HG03442 (cell line): ENCODE measurements around the gene NRG3.

Experiments used
- ATAC-seq: cut with Tn5 transposase; IDR thresholded peaks from one replicate; pipeline ENCODE4 v1.9.1; 2021; ENCODE audit warnings: mild to moderate bottlenecking, moderate library complexity; ENCODE audit not compliant: unreplicated experiment

The NRG3 gene

GRCh38 chr10:82084496-82084895, 209.5 kb downstream of the NRG3 start:
- ATAC-seq, result no peak

DNA sequence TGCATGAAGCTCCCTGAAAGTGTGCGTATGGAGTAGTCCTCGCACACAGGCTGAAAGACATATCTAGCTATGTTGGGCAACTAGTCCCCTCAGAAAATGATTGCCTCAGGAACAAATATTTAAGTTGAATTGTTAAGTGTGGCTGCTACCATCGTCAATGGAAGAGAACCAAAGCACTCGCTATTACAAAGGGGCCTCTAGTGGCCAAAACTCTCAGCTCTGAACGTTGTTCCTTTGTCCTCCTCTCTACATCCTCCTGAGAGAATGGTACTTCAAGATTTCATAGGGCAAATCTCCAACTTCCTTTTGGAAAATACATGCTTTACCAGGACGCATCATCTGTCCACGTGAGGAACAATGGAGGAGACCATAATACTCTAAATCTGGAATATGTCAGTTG, 209.9 kb downstream of the NRG3 start:
- no peak for ATAC-seq

GRCh38 chr10:82089327-82089726, 214.3 kb downstream of the NRG3 start:
- ATAC-seq, result no peak

GRCh38 chr10:82091413-82091812, 216.4 kb downstream of the NRG3 start:
- no peak for ATAC-seq

GRCh38 chr10:82092111-82092510, 217.1 kb downstream of the NRG3 start:
- no peak for ATAC-seq

DNA sequence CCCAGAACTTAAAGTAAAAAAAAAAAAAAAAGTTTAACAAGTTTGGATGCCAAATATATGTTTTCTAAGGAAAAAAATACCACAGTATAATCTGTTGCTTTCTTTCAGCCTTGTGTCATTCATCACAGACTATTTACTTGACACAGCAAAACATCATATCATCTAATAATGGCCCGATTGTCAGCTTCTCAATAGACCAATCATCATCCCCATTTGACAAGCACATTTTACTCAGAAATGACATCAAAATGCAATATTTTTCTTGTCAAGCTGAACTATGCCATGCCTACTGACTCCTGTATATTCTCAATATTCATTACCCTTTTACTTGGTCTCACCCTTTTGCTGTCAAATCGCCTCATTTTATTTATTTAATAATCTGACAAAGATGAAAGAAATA, 249.7 kb downstream of the NRG3 start:
- ATAC-seq, result no peak

DNA sequence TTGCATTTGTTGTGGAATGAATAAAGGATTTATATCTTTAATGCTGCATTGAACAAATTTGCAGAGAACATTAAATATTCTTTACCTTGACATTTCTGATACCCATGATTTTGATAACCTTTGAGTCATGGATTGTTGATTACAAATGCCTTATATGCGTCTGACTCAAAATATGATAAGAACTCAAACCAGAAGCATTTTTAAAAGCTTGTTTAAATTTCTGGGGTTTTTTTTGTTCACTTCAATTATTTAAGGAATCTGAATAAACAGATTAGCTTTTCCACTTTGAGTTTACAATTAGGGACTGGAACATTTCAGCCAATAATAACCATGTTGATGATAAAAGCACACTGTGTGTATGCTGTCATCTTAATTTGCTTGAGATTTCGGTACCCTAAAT, 253.5 kb downstream of the NRG3 start:
- ATAC-seq, result no peak

- no peak for ATAC-seq
Observed at GRCh38 chr10:82136103-82136502, 261.1 kb downstream of the NRG3 start.

GRCh38 chr10:82144153-82144552, 269.2 kb downstream of the NRG3 start:
- no peak for ATAC-seq

DNA sequence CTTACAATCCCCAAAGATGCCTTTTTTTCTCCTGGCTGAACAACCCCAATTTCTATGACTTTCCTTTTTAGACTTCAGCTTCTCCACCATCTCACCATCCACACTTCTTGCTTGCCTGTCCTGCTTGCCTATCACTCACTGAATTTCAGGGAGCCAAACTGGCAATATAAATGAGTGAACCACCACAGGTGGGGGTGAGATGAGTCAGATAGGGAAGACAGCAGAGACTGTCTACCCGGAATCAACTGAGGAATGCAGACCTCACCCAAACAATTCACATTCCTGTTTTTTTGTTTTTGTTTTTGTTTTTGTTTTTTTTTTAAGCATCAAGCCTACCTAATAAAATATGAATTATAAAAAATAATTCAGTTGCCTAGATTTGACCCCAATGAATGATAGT, 273.8 kb downstream of the NRG3 start:
- no peak for ATAC-seq

DNA sequence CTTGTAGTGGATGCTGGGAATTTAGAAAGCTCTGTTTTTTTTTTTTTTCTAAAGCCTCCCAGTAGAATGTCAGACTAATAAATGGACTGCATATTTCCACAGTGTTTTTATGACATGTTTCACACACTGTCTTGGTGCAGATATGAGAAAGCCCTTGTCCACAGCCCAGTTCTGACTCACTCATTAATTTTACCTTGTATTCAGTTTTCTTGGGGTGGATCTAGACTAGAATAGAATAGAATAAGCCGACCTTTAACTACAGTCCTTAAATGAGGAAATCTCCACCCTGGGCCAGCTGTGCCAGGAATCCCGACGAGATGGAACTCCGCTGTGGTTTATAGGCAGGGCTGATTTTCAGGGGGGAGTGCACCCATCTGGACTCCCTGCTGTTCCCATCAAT, 274.7 kb downstream of the NRG3 start:
- ATAC-seq, result no peak

DNA sequence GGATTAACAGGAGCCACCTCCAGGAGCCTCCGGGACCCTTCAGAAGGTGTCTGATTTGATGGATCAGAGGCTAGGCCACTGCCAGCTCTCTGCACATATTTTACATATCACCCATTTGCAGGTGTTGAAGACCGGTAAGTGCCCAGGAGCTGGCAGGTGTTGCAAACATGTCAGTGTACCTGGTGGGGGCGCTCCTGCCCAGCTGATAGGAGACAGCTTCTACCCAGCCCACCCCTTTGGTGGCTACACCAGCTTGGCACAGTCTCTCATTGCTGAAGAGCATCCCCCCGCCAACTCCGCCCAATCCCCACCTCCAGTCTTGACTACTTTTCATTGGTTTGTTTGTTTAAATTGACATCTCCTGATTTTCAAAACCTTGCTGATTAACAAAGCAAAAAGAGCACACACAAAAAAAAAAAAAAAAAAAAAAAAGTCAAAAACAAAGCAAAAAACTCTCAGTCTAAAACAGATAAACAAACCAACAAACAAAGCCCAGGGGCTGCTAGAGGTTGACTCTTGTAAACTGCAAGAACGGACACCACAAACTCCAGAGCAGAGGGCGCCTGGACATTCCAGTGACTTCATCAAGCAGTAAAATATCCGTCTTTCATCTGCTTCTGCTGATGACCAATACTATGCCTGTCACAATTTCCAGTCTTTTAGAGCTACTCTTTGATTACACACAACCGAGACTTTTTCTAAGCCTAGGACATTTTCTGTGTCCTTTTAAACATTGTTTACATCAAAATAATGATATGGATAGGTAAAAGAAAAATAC, 275.3 kb downstream of the NRG3 start:
- ATAC-seq, result no peak

GRCh38 chr10:82160307-82160706, 285.3 kb downstream of the NRG3 start:
- ATAC-seq, result no peak

- no peak for ATAC-seq
Observed at GRCh38 chr10:82161264-82161663, 286.3 kb downstream of the NRG3 start.

GRCh38 chr10:82162549-82163195, 287.7 kb downstream of the NRG3 start:
- ATAC-seq, result no peak

DNA sequence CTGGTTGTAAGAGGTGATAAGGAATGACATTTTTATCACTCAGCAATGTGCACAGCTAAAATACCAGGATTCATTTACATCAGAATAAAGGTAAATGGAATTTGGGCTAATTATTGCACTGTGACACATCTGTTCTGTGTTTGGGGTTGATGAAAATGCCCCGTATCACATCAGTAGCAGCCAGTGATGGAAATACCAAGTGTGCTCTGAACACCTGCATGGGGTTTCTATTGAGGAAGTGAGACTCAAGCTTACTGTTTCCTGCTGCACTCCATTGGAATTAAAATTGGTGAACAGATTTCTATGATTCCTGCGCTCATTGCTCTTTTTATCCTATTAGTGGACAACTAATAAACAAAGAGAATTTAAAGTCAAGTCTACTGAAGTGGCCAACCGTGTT, 296.9 kb downstream of the NRG3 start:
- ATAC-seq, result no peak

DNA sequence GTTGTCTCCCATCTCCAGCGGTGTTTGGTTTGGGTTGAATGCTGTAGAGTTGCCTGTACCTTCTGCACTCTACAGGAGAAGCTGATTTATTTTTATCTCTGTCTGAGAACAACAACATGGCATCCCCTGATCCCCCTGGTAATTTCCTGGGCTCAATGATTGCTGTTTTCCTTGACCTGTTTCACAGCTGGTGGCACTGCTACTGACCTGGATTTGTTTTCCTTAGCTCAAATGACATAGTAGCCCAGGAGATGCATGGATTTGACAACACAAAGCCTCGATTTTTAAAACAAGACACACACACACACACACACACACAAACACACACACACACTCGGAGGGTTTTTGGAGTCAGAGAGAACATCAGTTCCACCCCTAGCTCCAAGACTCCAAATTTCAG, 301.6 kb downstream of the NRG3 start:
- ATAC-seq, result no peak

DNA sequence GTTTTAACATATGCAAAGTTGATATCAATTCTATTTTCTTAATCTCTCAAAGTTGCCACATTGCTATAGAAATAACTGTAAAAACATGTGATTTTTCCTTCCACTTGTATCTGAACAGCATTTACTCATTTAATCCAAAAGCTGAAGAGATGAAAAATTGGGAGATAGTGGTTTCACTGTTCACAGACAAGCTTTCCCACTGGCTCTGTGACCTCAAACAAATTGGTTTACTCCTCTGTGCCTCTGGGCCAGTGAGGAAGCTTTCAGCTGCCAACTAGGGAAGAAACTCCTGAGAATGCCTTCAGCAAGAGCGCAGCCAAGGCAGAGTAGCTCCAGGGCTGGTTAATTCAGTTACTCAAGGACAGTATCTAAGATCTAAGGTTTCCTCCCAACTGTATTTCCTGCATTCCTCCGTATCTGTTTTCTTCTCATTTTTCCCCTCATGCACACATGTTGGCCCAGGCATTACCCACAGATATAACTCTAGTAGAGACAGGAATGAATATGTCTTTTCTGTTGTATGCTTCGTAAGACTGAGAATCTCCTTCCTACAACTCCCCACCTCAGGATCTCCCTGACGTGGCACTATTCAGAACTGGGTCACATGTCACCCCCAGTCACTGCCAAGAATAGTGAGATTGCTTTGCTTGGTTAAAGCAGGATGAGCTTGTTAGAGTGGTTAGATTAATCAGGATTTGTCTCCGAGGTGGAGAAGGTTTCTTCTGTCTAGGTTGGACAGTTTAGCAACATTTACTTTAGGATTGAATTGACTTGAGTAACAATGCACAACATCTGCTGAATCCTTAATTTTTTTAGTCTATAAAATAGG, 315.7 kb downstream of the NRG3 start:
- ATAC-seq, result no peak

DNA sequence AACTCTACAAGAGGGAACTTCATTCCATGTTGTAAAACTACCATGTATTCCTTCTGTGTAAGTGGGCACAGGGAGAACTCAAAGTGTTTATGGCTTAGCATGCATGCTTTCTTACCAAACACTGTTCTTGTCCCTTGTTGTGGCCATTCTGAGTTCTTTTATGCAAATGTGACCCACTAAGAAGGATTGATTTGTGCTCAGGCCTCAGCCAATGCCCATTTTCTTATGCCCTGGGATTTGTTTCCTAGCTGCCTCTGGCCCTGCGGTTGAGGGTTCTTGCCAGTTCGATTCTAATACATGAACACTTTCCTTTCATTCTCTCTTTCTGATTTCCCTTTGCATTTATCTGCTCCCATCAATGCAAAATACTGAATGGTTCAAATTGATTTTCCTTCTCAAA, 316.7 kb downstream of the NRG3 start:
- ATAC-seq, result no peak

- no peak for ATAC-seq
Observed at GRCh38 chr10:82192665-82193064, 317.7 kb downstream of the NRG3 start.

- no peak for ATAC-seq
Observed at GRCh38 chr10:82194419-82194818, 319.4 kb downstream of the NRG3 start.

DNA sequence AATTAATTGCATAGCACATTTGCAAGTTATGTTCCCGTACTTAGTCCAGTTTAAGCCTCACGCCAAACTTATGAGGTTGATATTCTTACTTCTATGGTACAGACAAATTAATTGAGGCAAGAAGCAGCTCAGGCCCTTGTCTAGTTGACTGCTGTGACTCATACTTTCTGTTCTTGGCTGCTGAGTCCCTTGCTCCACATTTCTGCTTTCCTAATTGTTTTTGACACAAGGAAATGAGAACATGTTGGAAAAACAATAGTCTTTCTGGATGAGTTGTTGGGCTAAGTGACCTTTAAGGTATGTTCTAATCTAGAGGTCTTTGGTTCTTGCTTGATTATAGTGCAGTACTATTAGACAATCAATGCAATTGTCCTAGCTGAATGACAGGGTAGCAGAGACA, 331.8 kb downstream of the NRG3 start:
- no peak for ATAC-seq
